Urothelium cell line (cell line): ENCODE measurements around the gene UBL3.

Experiments used
- DNase-seq: peaks from one replicate; pipeline ENCODE4 v3.0.0; 2011; ENCODE audit warnings: low spot score, mixed read lengths
- FAIRE-seq: peaks from 2 replicates; lab custom pipeline; 2011; peaks lifted over from hg19 to GRCh38; lab: Jason Lieb, UNC

The UBL3 gene

DNA sequence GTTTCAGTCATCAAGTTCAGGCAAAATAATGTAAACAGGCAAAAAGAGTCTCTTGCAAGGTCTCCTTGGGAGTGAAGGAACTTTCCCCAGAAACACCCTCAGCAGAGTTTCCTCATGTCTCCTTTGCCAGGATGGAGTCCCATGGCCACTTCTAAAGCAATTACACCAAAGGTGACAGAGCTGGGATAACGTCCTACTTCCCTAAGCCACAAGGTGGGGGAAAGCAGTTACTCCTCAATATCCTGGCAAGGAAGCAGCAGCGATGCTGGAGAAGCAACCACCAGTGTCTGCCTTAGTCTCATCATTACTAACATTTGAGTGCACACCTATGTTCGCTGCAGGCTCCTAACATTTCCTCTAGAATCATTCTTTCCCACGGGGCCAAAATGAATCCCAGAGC is 88.6 kb downstream of the UBL3 start:
- no peak for DNase-seq

GRCh38 chr13:29761160-29761559 is 89.3 kb downstream of the UBL3 start:
- FAIRE-seq (no peak), DNase-seq (no peak)

More for the DNA sequence above, 88.6 kb downstream of the UBL3 start:
- FAIRE-seq = no peak

DNA sequence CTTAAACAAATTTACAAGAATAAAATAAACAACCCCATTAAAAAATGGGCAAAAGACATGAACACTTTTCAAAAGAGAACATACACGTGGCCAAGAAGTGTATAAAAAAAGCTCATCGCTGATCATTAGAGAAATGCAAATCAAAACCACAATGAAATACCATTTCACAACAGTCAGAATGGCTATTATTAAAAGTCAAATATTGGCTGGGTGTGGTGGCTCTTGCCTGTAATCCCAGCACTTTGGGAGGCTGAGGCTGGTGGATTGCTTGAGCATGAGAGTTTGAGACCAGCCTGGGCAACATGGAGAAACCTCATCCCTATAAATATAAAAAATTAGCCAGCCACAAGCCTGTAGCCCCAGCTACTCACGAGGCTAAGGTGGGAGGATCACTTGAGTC is 89.9 kb downstream of the UBL3 start:
- FAIRE-seq = no peak

DNA sequence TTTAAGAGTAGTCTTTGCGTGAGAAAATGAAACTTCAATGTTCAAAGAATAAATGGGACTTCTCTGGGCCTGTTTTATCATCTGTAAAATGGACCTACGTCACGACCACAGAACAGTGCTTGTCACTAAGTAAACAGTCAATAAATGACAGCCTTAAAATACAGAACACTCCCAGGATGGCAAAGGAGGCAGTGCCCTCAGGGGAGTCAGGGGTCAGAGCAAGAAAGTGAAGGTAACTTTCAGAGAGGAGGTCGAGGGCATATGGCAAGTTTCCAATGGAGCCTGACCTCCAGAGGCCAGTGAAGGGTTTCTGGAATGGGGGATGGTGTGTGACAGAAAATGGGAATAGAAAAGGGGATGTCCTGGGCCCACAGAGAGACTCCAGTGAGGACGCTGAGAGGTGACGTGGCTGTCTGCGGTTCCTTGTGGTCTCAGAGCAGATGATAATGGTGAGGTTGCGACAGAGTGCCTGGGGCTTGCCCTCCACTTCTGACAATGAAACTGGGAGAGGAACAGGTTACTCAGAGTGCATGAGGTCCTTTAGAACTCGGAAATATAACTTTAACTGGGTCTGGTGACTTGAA is 91.8 kb downstream of the UBL3 start:
- DNase-seq = peak; percentile 19
- FAIRE-seq = no peak

More for the DNA sequence above, 89.9 kb downstream of the UBL3 start:
- no peak for DNase-seq

DNA sequence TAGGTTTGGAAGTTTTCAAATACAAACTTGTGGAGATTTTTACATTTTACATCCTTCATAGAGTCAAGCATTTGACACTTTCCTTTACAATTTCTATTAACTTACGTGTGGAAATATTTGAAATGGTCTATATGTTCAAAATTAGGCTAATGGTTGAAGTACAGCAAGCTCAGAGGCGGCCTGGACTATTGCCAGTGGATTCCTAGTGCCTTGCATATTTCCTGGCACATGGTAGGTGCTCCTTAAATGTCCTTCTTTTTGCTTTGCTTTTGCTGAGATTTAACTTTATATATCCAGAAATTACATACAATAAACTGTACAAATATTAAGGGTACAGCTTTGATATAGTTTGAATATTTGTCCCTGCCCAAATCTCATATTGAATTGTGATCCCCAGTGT is 93.9 kb downstream of the UBL3 start:
- FAIRE-seq (no peak), DNase-seq (no peak)

- FAIRE-seq = no peak
- peak; percentile 12 for DNase-seq
Measured at GRCh38 chr13:29754473-29754806, 96.0 kb downstream of the UBL3 start.

DNA sequence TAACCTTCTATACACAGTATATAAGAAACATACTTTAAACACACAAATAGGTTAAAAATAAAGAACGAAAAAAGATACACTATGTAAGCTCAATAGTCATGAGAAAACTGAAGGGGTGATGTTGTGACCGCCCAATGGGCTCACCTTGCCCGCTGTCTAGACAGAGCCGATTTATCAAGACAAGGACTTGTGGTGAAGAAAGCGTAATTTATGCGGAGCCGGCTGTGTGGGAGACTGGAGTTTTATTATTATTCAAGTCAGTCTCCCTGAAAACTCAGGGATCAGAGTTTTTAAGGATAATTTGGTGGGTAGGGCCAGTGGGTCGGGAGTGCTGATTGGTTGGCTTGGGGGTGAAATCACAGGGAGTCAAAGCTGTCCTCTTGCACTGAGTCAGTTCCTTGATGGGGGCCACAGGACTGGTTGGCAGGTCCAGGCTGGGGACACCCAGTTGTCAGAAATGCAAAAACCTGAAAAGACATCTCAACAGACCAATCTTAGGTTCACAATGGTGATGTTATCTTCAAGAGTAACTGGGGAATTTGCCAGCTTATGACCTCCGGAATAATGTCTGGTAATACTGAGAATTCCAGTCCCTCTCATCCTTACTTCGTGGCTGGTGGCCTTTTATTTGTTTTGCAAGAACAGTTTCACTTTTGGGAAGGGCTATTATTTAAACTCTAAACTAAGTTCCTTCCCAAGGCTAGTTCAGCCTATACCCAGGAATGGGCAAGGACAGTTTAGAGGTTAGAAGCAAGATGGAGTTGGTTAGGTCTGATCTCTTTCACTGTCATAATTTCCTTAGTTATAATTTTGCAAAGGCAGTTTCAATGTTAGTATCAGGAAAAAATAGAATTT is 96.6 kb downstream of the UBL3 start:
- FAIRE-seq = no peak

DNA sequence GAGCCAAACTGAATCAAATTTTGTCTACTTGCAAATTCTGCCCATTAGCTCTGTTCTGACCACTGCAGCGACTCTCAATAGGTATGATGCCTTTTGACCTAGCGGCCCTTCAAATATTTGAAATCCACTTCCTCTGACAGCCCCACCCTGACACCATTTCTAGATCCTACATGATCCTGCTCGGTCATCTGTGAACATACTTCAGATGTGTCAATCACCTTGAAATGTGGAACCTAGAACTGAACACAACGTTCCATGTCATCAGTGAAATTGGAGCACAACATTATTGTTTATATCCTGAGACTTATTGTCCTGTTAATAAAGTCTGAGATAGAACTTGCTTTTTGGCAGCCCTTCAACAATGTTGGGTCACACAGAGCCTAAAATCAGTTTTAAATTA is 98.2 kb downstream of the UBL3 start:
- DNase-seq = no peak
- no peak for FAIRE-seq

More for the DNA sequence above, 96.6 kb downstream of the UBL3 start:
- DNase-seq = no peak

DNA sequence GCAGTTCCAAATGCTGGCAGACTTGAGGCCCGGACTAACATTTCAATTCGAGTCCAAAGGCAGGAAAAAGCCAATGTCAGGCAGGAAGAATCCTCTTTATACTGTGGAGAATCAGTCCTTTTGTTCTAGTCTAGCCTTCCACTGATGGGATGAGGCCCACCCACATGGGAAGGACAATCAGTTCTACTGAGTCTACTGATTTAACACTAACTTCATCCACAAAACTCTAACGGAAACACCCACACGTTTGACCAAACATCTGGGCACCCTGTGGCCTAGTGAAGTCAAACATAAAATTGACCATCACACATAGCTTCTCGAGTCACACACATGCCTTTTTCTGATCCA is 100.3 kb downstream of the UBL3 start:
- no peak for FAIRE-seq
- DNase-seq = no peak

GRCh38 chr13:29749401-29750182 is 100.8 kb downstream of the UBL3 start:
- no peak for DNase-seq
- FAIRE-seq = no peak

DNA sequence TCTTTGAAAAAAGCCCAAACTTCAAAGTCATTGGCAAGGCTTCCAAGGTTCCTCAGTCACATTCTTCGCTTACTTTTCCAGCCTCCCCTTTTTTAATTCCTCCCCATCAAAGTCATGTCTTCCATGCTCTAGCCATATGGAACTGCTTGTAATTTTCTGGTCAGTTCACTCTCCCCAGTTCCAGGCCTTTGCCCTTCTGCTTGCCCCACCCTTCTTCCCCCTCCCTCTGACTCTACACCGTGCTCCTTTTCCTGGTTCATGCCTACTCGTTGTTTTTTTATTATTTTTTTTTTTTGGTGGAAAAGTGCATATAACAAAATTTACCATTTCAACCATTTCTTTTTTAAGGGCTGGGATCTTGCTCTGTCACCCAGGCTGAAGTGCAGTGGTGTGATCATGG is 102.3 kb downstream of the UBL3 start:
- no peak for FAIRE-seq
- no peak for DNase-seq

- no peak for DNase-seq
- FAIRE-seq = no peak
Measured at GRCh38 chr13:29746148-29746677, 104.2 kb downstream of the UBL3 start.

GRCh38 chr13:29745704-29746103 is 104.7 kb downstream of the UBL3 start:
- FAIRE-seq (no peak), DNase-seq (no peak)

DNA sequence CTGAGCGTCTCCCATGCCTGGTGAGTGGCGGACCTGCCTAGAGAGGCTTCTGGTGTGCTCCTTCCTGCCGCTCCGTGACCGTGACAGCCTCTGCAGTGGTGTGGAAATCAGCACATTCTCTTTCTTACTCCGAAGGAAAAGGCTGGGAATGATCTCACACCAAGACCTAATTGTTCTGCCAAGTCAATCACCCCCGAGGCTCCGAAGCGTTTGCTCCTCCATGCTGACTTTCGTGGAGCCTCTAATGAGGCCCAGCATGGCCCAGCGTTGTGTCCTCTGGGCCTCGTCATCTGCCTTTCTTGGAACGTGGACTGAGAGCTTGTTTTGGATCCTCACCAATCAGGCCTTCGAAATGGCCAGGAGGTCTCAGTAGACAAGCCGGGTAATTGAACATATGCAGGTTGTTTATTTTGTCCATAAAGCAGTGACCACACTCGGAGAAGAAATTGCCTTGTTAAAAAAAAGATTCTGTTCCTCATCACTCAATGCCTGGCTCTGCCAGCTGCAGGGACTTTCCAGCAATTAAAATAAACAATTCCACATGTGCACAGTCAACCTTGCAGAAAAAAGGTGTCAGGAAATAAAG is 107.1 kb downstream of the UBL3 start:
- no peak for DNase-seq
- no peak for FAIRE-seq

- FAIRE-seq (no peak), DNase-seq (no peak)
Measured at GRCh38 chr13:29740961-29741360, 109.5 kb downstream of the UBL3 start.

- FAIRE-seq (no peak), DNase-seq (no peak)
Measured at GRCh38 chr13:29737061-29737460, 113.4 kb downstream of the UBL3 start.

DNA sequence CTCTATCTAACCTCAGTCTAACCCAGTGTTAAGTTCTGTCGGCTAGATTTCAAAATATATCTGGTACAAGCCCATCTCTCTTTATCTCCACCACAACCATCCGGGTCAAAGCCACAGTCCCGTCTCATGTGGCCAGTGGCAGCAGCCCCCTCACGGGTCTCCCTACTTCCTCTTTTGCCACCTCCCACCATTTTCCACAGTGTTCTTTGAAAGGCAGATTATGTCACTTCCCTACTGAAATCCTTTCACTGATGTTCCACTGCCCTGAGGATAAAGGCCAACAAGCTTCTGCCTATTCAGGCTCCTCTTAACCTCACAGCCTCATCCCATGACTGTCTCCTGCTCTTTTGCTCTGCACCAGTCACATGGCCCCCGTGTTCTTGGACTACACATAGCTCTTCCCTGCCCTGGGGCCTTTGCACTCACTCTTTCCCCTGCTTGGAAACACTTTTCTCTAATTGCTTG is 117.2 kb downstream of the UBL3 start:
- FAIRE-seq = no peak
- no peak for DNase-seq

DNA sequence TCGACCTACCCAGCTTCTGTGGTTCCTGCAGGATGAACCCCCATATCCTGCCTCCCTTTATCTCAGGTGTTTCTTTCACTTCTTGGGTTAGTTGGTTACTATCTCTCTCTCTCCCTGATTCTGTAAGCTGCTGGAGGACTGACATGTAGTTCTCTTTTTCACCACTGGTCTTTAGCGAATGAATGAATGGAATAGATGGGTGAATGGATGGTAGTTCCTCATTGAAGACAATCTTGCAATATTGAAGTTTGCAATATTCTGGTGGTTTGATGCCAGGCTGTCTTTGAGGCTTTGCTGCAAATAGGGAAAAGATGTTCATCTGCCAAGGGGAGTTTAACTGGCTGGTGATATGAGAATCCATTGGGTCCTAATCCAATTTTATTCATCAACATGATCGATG is 120.2 kb downstream of the UBL3 start:
- no peak for FAIRE-seq
- DNase-seq = no peak

DNA sequence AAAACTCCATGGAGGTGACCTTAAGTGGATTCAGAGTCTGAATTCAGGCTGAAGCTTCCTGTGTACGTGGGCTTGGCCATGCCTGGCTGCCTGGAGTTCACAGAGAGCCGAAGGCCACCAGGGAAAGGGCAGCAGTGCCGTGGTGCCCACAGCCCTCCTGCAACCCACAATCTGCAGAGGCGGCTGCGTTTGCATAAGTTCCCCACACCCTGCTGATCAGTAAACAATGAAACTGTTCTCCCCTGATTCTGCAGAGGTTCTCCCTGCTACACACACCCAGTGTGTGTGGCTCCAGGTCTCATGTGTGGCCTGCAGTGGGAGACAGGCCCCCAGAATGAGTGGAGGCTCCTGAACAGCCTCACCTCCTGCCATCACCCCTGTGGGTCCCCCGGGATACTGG is 128.0 kb downstream of the UBL3 start:
- FAIRE-seq (no peak), DNase-seq (no peak)

GRCh38 chr13:29721766-29722165 is 128.7 kb downstream of the UBL3 start:
- DNase-seq = no peak
- no peak for FAIRE-seq

- FAIRE-seq (no peak), DNase-seq (no peak)
Measured at GRCh38 chr13:29718694-29719093, 131.7 kb downstream of the UBL3 start.
